ENCODE results near the gene SIRPA. TPM values are rescaled to one million over a fixed set of nuclear protein-coding genes. Genes with fewer than 3 reads are reported as not detected.

The SIRPA gene
- total RNA-seq, 2 donors from 2014 or later = 20.3 to 31.0 TPM

GRCh38 chr20:1901704-1902103, 6.5 kb downstream of the SIRPA start:
- Histone ChIP-seq H3K27ac (no peak overlapping the region), H3K9me3 (no peaks in the 10 kb centered on the region), H3K4me1 (replicated peaks) (no peaks in the 10 kb centered on the region), H3K27me3 (replicated peaks; ENCODE audit: insufficient read depth) (no peaks in the 10 kb centered on the region), H3K4me3 (no peak overlapping the region), H3K36me3 (no peaks in the 10 kb centered on the region)
- intact Hi-C loops (cut with DNase I) = no loop called here
- TF ChIP-seq CTCF (IDR thresholded peaks at IDR 0.05) (no peak), POLR2AphosphoS5 (IDR thresholded peaks at IDR 0.05) (no peak), POLR2A (IDR thresholded peaks at IDR 0.05) (no peak)
- 86% methylated on average over 18 of the region's 18 CpGs for WGBS
- no peak for DNase-seq (ENCODE audit: low spot score)

GRCh38 chr20:1902188-1902587, 7.0 kb downstream of the SIRPA start:
- Histone ChIP-seq H3K9me3 (no peaks in the 10 kb centered on the region), H3K4me1 (replicated peaks) (no peaks in the 10 kb centered on the region), H3K4me3 (no peak overlapping the region), H3K36me3 (no peaks in the 10 kb centered on the region), H3K27ac (no peak overlapping the region), H3K27me3 (replicated peaks; ENCODE audit: insufficient read depth) (no peaks in the 10 kb centered on the region)
- TF ChIP-seq CTCF (IDR thresholded peaks at IDR 0.05) = no peak
- TF ChIP-seq POLR2A (IDR thresholded peaks at IDR 0.05) = no peak
- no peak for TF ChIP-seq POLR2AphosphoS5 (IDR thresholded peaks at IDR 0.05)
- no peak for DNase-seq (ENCODE audit: low spot score)
- WGBS = 97% methylated on average over 4 of the region's 4 CpGs
- intact Hi-C loops (cut with DNase I) = no loop called here

GRCh38 chr20:1904135-1904534, 8.9 kb downstream of the SIRPA start:
- no peaks in the 10 kb centered on the region for H3K36me3 ChIP-seq
- intact Hi-C loops (cut with DNase I) = no loop called here
- WGBS = 87% methylated on average over 9 of the region's 9 CpGs
- no peaks in the 10 kb centered on the region for H3K9me3 ChIP-seq
- DNase-seq (ENCODE audit: low spot score) = no peak
- H3K4me1 ChIP-seq (replicated peaks) = no peaks in the 10 kb centered on the region
- no peak for TF ChIP-seq CTCF (IDR thresholded peaks at IDR 0.05)
- no peak for TF ChIP-seq POLR2A (IDR thresholded peaks at IDR 0.05)
- TF ChIP-seq POLR2AphosphoS5 (IDR thresholded peaks at IDR 0.05) = no peak
- H3K27me3 ChIP-seq (replicated peaks; ENCODE audit: insufficient read depth) = no peaks in the 10 kb centered on the region
- H3K4me3 ChIP-seq = no peak overlapping the region
- H3K27ac ChIP-seq = no peak overlapping the region

- H3K36me3 ChIP-seq = no peaks in the 10 kb centered on the region
- DNase-seq (ENCODE audit: low spot score) = no peak
- H3K27ac ChIP-seq = no peak overlapping the region
- H3K27me3 ChIP-seq (replicated peaks; ENCODE audit: insufficient read depth) = no peaks in the 10 kb centered on the region
- no peaks in the 10 kb centered on the region for H3K9me3 ChIP-seq
- WGBS = 73% methylated on average over 10 of the region's 10 CpGs
- intact Hi-C loops (cut with DNase I) = no loop called here
- no peaks in the 10 kb centered on the region for H3K4me1 ChIP-seq (replicated peaks)
- TF ChIP-seq CTCF (IDR thresholded peaks at IDR 0.05) = no peak
- TF ChIP-seq POLR2A (IDR thresholded peaks at IDR 0.05) = no peak
- no peak for TF ChIP-seq POLR2AphosphoS5 (IDR thresholded peaks at IDR 0.05)
- H3K4me3 ChIP-seq = no peak overlapping the region
Observed at GRCh38 chr20:1905009-1905408, 9.8 kb downstream of the SIRPA start.

GRCh38 chr20:1905693-1906092, 10.5 kb downstream of the SIRPA start:
- DNase-seq (ENCODE audit: low spot score) = no peak
- Histone ChIP-seq H3K27me3 (replicated peaks; ENCODE audit: insufficient read depth) (no peaks in the 10 kb centered on the region), H3K4me3 (no peak overlapping the region), H3K4me1 (replicated peaks) (no peaks in the 10 kb centered on the region), H3K27ac (no peak overlapping the region), H3K9me3 (no peaks in the 10 kb centered on the region), H3K36me3 (no peaks in the 10 kb centered on the region)
- WGBS = 95% methylated on average over 9 of the region's 9 CpGs
- TF ChIP-seq POLR2A (IDR thresholded peaks at IDR 0.05) (no peak), CTCF (IDR thresholded peaks at IDR 0.05) (no peak), POLR2AphosphoS5 (IDR thresholded peaks at IDR 0.05) (no peak)
- intact Hi-C loops (cut with DNase I) = no loop called here
